GM19395 (cell line): ENCODE measurements around the gene BIRC3.

Source experiments
- ATAC-seq: cut with Tn5 transposase; IDR thresholded peaks from one replicate; pipeline ENCODE4 v1.9.1; 2021; ENCODE audit warnings: mild to moderate bottlenecking, moderate library complexity; ENCODE audit not compliant: unreplicated experiment

Gene BIRC3

DNA sequence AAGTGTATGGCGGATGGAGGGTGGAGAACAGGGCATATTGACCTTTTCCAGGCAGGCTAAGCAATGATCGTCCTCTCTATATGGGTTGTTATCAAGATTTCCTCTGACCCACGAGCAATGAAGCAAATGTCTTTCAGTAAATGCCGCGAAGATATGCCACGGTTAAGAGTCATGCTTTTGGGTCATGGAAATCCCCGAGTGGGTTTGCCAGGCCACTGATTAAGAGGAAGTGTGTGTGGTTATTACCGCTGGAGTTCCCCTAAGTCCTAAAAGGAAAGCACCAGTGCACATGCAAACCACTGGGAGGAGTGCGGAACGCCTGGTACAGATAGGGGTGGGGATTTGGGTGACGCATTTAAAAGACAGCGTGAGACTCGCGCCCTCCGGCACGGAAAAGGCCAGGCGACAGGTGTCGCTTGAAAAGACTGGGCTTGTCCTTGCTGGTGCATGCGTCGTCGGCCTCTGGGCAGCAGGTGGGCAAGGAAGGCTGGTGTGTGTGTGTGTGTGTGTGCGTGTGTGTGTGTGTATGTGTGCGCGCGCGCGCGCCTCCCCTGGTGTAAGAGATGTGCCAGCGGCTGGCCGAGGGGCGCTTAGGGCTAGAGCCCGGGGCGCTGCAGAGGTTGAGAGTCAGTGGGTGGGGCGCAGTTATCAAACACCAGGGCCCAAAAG, at the start of gene BIRC3:
Gene BIRC3, plus strand, starts transcription at position 386 of the 669 bp plus-strand sequence. CDS start 7,026 bp downstream, outside the sequence.
- peak; percentile 76 for ATAC-seq

GRCh38 chr11:102267609-102268008, 49.7 kb upstream of the BIRC3 start:
- ATAC-seq: no peak

DNA sequence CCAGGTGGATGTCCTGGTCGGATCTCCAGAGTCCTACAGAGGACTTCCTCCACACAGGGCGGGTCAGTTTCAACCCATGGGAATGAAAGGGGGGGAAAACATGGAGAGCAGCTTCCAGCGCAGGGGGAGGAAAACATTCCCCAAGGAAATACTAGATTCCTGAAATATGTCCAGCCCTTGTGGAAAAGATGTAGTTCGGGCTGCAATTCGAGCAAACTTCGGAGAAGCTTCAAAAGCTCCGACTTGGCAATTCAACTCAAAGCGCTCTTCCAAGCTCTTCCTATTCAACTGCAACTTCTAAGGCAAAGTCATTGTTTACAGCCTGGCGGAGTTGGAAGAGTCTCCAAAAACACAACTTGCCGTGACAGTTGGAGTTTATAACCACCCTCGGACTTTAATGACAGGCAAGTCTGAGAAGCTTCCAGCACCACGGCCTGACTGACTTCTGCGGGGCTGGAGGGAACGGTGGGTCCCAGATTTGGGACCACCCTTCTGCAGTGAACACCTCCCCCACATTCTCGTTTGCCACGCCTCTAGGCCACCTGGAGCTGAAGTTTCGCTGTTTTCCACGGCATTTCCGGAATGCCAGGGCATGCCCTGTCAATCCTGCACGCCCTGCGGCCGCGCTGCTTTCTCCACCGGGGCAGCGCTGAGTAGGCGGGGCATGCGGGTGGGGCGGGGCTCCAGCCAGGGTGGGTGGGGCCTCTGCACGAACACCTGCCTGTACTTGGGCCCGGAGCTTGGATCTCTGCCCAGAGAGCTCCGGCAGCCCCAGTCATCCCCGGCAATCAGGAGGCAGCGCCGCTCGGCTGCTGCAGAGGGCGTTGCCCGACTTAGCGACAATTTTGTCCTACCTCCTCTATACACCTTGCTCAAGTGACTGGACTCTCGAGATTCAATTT, 49.0 kb upstream of the BIRC3 start:
- ATAC-seq: peak; percentile 97

- ATAC-seq: no peak
These were observed 48.3 kb upstream of the BIRC3 start for GRCh38 chr11:102268985-102269470.

DNA sequence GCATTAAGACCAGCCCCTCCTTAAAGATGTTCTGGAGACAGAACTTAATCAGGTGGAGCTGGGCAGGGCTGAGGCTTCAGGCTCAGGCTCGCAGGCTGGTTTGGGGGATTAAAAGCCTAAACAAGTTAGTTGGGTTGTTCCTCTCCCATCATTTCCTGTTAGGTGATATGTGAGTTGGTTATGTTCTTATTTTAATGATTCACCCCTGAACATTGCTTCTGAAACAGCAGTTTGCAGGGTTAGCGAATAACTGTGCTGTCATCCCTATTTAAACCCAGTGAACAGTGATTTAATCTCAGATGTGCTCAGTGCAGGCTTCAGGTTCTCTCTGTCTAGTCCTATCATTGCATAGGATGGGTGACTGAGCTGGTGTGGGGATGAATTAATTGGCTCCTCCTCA, 47.4 kb upstream of the BIRC3 start:
- no peak for ATAC-seq

- ATAC-seq: no peak
These were observed 45.0 kb upstream of the BIRC3 start for GRCh38 chr11:102272047-102272824.

GRCh38 chr11:102274628-102275027, 42.7 kb upstream of the BIRC3 start:
- ATAC-seq: no peak

DNA sequence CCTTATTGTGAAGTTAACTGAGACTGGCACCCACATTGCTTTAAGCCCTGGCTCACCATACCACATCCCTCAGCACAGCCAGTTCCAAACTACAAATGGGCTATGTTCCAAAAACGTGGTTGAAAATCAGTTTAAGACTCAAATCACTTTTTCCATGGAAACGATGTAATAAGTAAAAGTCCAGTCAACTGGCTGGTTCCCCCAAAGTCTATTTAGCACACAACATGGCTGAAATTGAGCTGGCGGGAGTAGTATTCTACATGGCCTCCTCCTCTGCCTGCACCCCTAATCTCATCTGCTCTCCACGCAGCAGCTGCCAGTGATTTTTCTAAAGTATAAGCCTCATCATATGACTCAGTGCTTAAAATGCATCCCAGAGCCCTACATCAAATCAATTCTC, 40.9 kb upstream of the BIRC3 start:
- ATAC-seq: no peak

DNA sequence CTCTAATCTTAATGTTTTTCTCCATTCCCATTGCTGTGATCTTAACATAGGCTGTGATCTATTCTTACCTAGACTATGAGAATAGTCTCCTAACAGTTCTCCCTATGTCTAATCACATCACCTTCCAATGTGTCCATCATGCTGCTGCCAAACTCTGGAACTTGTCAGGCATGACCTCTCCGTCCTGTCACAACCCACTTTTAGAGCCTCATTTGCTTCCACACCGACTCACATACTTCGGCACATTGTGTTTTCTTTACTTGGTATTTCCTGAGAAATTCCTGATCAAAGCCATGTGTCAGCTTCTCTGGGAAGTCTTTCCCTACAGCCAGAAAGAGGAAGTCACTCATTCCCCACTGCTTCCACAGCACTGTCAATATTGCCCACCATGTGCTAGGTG, 40.5 kb upstream of the BIRC3 start:
- ATAC-seq: no peak

GRCh38 chr11:102279641-102280170, 37.6 kb upstream of the BIRC3 start:
- ATAC-seq: peak; percentile 94

DNA sequence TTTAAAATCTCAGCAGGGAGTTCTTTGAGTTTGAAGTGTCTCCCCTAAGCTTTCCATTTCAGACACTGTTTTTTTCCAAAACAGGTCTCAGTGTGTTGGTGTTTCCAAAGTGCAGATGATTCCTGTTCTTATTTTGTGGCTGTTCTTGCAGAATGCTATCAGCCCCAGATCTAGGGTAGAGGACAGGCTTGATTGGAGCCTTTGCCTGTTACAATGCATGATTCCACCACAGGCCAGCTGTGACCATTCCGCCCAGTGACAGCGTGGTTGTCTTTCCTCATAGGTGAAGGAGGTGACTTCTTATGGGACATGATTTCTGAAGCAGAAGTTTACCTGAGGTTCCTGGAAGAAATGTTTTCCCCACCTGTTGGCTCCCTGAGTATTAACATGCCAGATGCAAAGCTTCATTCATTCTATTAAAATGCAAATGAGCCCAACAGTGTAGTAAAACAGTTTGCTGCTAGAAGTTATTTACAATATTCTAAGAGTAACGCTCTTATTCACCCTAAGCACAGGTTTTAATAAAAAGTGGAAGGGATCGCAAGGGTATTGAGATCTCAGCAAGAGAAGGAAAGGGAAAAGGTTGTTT, 36.9 kb upstream of the BIRC3 start:
- peak; percentile 23 for ATAC-seq

GRCh38 chr11:102283116-102283485, 34.2 kb upstream of the BIRC3 start:
- no peak for ATAC-seq

DNA sequence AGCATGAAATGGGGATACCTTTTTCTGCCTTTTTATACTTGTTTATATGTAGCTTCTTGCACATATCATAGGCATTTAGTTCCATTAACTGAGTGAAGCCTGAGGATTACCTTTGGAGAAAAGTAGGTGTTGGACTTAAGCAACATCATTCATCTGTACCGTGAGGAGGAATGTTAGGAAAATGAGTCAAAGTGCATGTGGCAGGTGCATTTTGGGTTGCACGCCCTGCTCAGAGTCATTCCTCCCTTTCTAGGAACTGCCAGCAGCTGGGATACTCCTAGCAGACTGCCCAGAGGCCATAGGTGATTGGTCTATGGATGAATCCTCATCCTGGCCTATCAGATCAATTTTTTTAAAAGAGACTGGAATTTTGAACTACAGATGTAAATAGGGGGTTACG, 33.3 kb upstream of the BIRC3 start:
- no peak for ATAC-seq

DNA sequence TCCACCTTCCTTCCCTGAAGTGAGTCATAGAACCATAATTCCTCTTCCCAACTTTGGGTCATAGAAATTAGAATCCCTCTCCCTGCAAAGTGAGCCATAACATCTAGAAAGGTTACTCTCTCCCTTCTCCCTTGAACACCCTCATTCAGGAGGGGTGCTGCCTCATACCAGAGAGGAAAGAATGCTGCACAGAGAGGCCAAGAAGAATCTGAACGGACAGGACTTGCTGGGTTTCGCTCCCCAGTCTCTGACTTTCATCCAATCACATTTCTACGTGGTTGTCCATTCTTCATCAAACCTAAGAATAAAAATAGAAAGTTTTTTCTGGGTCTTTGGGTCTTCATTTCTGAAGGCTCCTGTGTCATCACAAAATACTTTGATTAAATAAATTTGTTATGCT, 31.0 kb upstream of the BIRC3 start:
- ATAC-seq: no peak

GRCh38 chr11:102287964-102288724, 29.1 kb upstream of the BIRC3 start:
- peak; percentile 93 for ATAC-seq

DNA sequence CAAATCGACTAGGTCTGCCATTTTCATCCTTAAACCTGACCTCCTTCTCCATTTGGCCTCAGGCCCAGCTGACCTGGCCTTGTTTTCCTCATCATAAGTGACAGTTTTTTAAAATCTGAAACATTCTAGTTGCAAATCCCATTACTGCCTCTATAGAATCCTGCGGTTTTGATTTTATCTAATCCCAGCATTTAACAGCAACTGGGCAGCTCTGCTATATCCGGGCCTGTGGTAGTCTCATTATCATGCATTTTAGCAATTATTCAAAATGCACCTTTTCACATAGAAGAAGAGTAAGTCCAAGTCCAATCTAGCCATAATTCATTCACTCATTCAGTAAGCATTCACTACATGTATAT, 28.6 kb upstream of the BIRC3 start:
- no peak for ATAC-seq

DNA sequence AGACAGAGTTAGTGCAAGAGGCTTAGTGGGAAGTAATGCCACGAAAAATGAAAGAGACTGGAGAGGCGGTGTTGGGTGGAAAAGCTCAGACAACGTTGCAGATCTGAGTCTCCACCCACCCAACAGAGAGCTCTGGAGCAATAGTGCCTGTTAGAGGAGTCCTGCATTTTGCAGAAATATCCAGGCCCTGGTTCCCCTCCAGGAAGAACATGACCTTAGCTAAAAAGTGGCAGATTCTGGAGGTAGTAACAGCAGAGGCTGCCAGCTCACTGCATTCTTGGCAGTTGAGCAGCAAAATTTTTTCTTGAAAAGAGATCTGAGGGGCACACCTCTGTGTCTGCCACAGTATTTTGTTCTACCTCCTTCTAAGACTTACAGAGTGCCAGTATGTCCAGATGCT, 27.7 kb upstream of the BIRC3 start:
- no peak for ATAC-seq

GRCh38 chr11:102291831-102292230, 25.5 kb upstream of the BIRC3 start:
- ATAC-seq: no peak

DNA sequence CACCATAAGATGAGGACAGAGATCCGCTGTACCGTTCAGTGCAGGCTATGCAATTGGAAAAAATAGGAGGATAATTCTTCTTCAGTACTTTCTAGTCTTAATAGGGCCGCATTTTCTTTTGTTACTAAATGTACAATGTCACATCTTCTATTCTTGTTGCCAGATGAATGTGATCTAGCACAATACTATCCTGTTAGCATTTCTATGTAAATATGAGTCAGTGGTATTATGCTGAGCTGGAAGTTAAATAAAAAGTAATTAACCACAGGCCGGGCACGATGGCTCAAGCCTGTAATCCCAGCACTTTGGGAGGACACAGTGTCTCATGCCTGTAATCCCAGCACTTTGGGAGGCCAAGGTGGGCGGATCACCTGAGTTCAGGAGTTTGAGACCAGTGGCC, 24.4 kb upstream of the BIRC3 start:
- ATAC-seq: no peak
